Tibial nerve (tissue), 4 donors: ENCODE results near the gene TOPAZ1. TPM values are rescaled to one million over a fixed set of nuclear protein-coding genes. Genes with fewer than 3 reads are reported as not detected.
A peak's percentile ranks its signal among the peaks of the same experiment; 100 is the strongest.
"Not testable (repeated sequence)": the region's sequence is repeated elsewhere in the genome, so short reads cannot be mapped to it uniquely, and the experiment has no call there.

Source experiments
- DNase-seq, 2 donors: peaks; one replicate each; pipeline ENCODE4 v3.0.0-alpha.2; 2019; ENCODE audit warnings: low spot score in 2 of 2
- H3K27ac ChIP-seq, 4 donors: fragments of 200-600 bp; sonication (generic) in 3 of 4; one replicate each; pipeline ENCODE4 v1.5.1; 2017 to 2019; ENCODE audit warnings: mild to moderate bottlenecking in 1 of 4
- H3K27me3 ChIP-seq, 2 donors: fragments of 200-600 bp; sonication (generic) in 1 of 2; one replicate each; pipeline versions ENCODE4 v1.5.1 to v1.6.0; 2017 to 2019
- H3K36me3 ChIP-seq, 3 donors: fragments of 200-600 bp; sonication (generic); one replicate each; pipeline ENCODE4 v1.5.1; 2018 to 2019
- H3K4me1 ChIP-seq, 4 donors: fragments of 200-600 bp; sonication (generic) in 3 of 4; one replicate each; pipeline ENCODE4 v1.5.1; 2017 to 2019
- H3K4me3 ChIP-seq, 4 donors: fragments of 200-600 bp; sonication (generic) in 3 of 4; one replicate each; pipeline ENCODE4 v1.5.1; 2017 to 2019; ENCODE audit warnings: mild to moderate bottlenecking in 1 of 4, moderate library complexity in 1 of 4
- H3K9me3 ChIP-seq, 4 donors: fragments of 200-600 bp; sonication (generic) in 3 of 4; one replicate each; pipeline ENCODE4 v1.5.1; 2017 to 2019
- CTCF ChIP-seq, 5 experiments: fragments of 200-600 bp in 3 of 5; fragments of 450-650 bp in 2 of 5; sonication (generic) in 3 of 5; IDR thresholded peaks; one replicate each; pipeline ENCODE4 v1.5.1; 2016 to 2019; ENCODE audit warnings: antibody characterized with exemption in 5 of 5, mild to moderate bottlenecking in 3 of 5, moderate library complexity in 2 of 5
- EP300 ChIP-seq, 2 donors: sonication (generic); formaldehyde crosslinking; IDR thresholded peaks; one replicate each; pipeline ENCODE4 v1.6.1; 2017; ENCODE audit warnings: antibody characterized with exemption in 2 of 2, mild to moderate bottlenecking in 1 of 2
- POLR2A ChIP-seq, 2 donors: fragments of 450-650 bp; IDR thresholded peaks; one replicate each; pipeline ENCODE4 v1.6.1; 2017; ENCODE audit warnings: antibody characterized with exemption in 2 of 2, mild to moderate bottlenecking in 2 of 2, moderate library complexity in 2 of 2
- WGBS, 2 donors: methylation state at CpG; one replicate each; pipeline ENCODE4 v1.1.5; 2018; 5-methylcytosine and 5-hydroxymethylcytosine counted together
- total RNA-seq, 4 donors: library from RNA; depleted of rRNA; stranded (reverse); fragments of >200 nt; gene quantifications; one replicate each; pipeline ENCODE4 v1.1.0, GENCODE V29; 2016

TOPAZ1 gene
- total RNA-seq, 4 donors from 2014 or later, result not detected

GRCh38 chr3:44338828-44339127 lies 97.1 kb downstream of the TOPAZ1 start:
- no peak for TF ChIP-seq EP300 (IDR thresholded peaks at IDR 0.05)
- TF ChIP-seq CTCF (IDR thresholded peaks at IDR 0.05), result peak in 1 of 5 experiments; percentile 19

GRCh38 chr3:44339181-44340057 lies 97.7 kb downstream of the TOPAZ1 start:
- H3K4me1 ChIP-seq, result peaks cover 0 to 28% (median 10%) of the 10 kb centered on the region in 4 donors
- no peak for TF ChIP-seq CTCF (IDR thresholded peaks at IDR 0.05)
- no peak for TF ChIP-seq POLR2A (IDR thresholded peaks at IDR 0.05)
- TF ChIP-seq EP300 (IDR thresholded peaks at IDR 0.05), result no peak
- peak overlapping the region; percentile 93 to 98 (median 95) for H3K27ac ChIP-seq
- peak overlapping the region; percentile 45 to 73 (median 65) for H3K4me3 ChIP-seq
- no peaks in the 10 kb centered on the region for H3K36me3 ChIP-seq
- H3K27me3 ChIP-seq, result no peaks in the 10 kb centered on the region
- WGBS, 2 donors, result 33% methylated on average over 11 of the region's 11 CpGs
- H3K9me3 ChIP-seq, result no peaks in the 10 kb centered on the region
- no peak for DNase-seq

More at GRCh38 chr3:44338828-44339127, 97.1 kb downstream of the TOPAZ1 start:
- no peaks in the 10 kb centered on the region for H3K27me3 ChIP-seq
- no peak for DNase-seq
- H3K36me3 ChIP-seq, result no peaks in the 10 kb centered on the region
- H3K27ac ChIP-seq, result peak overlapping the region; percentile 93 to 98 (median 95)
- H3K4me3 ChIP-seq, result peak overlapping the region; percentile 45 to 73 (median 65)
- peaks cover 0 to 28% (median 10%) of the 10 kb centered on the region in 4 donors for H3K4me1 ChIP-seq
- WGBS, 2 donors, result 0 to 1% methylated on average over 15 of the region's 15 CpGs
- no peaks in the 10 kb centered on the region for H3K9me3 ChIP-seq

- no peak for TF ChIP-seq EP300 (IDR thresholded peaks at IDR 0.05)
- no peak for TF ChIP-seq CTCF (IDR thresholded peaks at IDR 0.05)
- TF ChIP-seq POLR2A (IDR thresholded peaks at IDR 0.05), result no peak
- Histone ChIP-seq H3K27me3 (no peaks in the 10 kb centered on the region), H3K27ac (peak overlapping the region in 2 of 4 donors; percentile 94 to 98), H3K36me3 (no peaks in the 10 kb centered on the region), H3K4me1 (peaks cover 0 to 28% (median 10%) of the 10 kb centered on the region in 4 donors), H3K9me3 (no peaks in the 10 kb centered on the region), H3K4me3 (peak overlapping the region in 1 of 4 donors; percentile 66)
- DNase-seq, result no peak
- 84 to 88% methylated on average over 3 of the region's 3 CpGs for WGBS, 2 donors
Observed at GRCh38 chr3:44340058-44340395, 98.3 kb downstream of the TOPAZ1 start.

GRCh38 chr3:44342176-44342790 lies 100.6 kb downstream of the TOPAZ1 start:
- 22 to 26% methylated on average over 1 of the region's 1 CpG for WGBS, 2 donors
- Histone ChIP-seq H3K27me3 (no peaks in the 10 kb centered on the region), H3K27ac (peak overlapping the region in 2 of 4 donors; percentile 12 to 34), H3K4me1 (peaks cover 0 to 33% (median 10%) of the 10 kb centered on the region in 4 donors), H3K4me3 (no peak overlapping the region), H3K36me3 (no peaks in the 10 kb centered on the region), H3K9me3 (no peaks in the 10 kb centered on the region)
- TF ChIP-seq CTCF (IDR thresholded peaks at IDR 0.05) (no peak), POLR2A (IDR thresholded peaks at IDR 0.05) (no peak)
- no peak for DNase-seq

- Histone ChIP-seq H3K9me3 (no peaks in the 10 kb centered on the region), H3K27ac (no peak overlapping the region), H3K36me3 (no peaks in the 10 kb centered on the region), H3K4me1 (peaks cover 0 to 32% (median 8%) of the 10 kb centered on the region in 4 donors), H3K27me3 (no peaks in the 10 kb centered on the region), H3K4me3 (no peak overlapping the region)
- no peak for DNase-seq
- TF ChIP-seq POLR2A (IDR thresholded peaks at IDR 0.05), result no peak
- no peak for TF ChIP-seq EP300 (IDR thresholded peaks at IDR 0.05)
- TF ChIP-seq CTCF (IDR thresholded peaks at IDR 0.05), result no peak
Observed at GRCh38 chr3:44343421-44343820, 101.7 kb downstream of the TOPAZ1 start.

- H3K27me3 ChIP-seq, H3K9me3 ChIP-seq, H3K4me3 ChIP-seq, DNase-seq, H3K36me3 ChIP-seq: not testable (repeated sequence)
- Histone ChIP-seq H3K4me1 (peaks cover 0 to 10% (median 0%) of the 10 kb centered on the region in 4 donors), H3K27ac (peak overlapping the region in 3 of 4 donors; percentile 13 to 57 (median 54))
- WGBS, 2 donors, result 75 to 84% methylated on average over 6 of the region's 6 CpGs
Observed at GRCh38 chr3:44346590-44346989, 104.9 kb downstream of the TOPAZ1 start.
